GM12872 (cell line): ENCODE data around the gene LRRC23.

ENCODE experiments used
- CTCF ChIP-seq: IDR thresholded peaks from 3 replicates; pipeline ENCODE4 v1.5.1; 2011; ENCODE audit warnings: low read depth, mild to moderate bottlenecking, low read length, moderate library complexity; ENCODE audit not compliant: insufficient read depth

The LRRC23 gene

GRCh38 chr12:6904280-6905276 is at the start of gene LRRC23:
Gene LRRC23, plus strand, starts transcription at chr12:6904822. Its CDS starts 812 bp downstream, at chr12:6905634.
- no peak for TF ChIP-seq CTCF

GRCh38 chr12:6855322-6855721 is 49.3 kb upstream of the LRRC23 start:
- TF ChIP-seq CTCF = no peak

DNA sequence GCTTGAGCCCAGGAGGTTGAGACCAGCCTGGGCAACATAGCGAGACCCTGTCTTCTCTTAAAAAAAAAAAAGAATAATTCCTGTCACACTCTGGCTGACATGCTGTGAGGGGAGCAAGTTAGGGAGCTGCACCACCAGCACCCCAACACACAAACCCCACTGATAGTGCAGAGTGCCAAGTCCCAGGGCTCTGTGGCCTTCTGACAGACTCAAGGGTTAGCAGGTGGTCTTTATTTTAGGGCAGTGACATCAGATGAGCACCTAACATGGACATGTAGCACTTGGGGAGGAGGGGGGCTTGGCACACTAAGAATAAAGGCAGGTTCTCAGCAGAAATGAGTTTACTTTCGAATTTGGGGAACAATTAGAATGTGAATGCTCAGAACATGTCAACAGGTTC is 45.8 kb upstream of the LRRC23 start:
- TF ChIP-seq CTCF = no peak

GRCh38 chr12:6860116-6860515 is 44.5 kb upstream of the LRRC23 start:
- no peak for TF ChIP-seq CTCF

GRCh38 chr12:6860942-6861341 is 43.7 kb upstream of the LRRC23 start:
- no peak for TF ChIP-seq CTCF

DNA sequence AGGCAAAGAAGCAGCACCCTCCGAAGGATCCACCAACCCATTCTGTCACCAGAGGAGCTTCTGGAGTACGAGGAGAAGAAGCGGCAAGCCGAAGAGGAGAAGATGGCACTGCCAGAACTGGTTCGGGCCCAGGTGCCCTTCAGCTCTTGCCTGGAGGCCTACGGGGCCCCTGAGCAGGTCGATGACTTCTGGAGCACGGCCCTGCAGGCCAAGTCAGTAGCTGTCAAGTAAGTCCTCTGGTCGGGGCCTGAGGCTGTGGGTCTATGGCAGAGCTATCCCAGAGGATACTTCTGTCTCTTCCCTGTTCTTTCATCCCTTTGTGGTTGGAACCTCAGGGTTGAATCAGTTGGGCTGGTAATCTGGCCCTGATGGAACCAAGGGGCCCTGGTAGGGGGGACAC is 43.2 kb upstream of the LRRC23 start:
- TF ChIP-seq CTCF = no peak

DNA sequence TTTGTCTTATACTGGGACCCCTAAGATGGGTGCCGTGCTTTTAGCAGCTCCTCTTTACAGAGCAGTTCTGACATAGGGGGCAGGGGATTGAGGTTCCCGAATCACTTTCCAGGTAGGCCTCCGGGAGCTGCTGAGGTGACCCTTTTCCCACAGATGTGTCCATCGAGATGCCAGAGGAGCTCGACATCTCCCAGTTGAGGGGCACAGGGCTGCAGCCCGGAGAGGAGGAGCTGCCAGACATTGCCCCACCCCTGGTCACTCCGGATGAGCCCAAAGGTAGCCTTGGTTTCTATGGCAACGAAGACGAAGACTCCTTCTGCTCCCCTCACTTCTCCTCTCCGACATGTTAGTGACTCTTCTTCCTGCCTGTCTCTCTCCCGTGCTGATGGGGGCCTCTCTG is 41.6 kb upstream of the LRRC23 start:
- TF ChIP-seq CTCF = no peak
